ENCODE results near the gene CFAP46. TPM values are rescaled to one million over a fixed set of nuclear protein-coding genes. Genes with fewer than 3 reads are reported as not detected.

CFAP46 gene
- 1.1 TPM for total RNA-seq

- ATAC-seq (peak; percentile 60), DNase-seq (ENCODE audit: low spot score) (peak; percentile 75)
- intact Hi-C loops (cut with DNase I) = no loop called here
Observed at GRCh38 chr10:132942101-132943057, at the start of gene CFAP46. Gene CFAP46, minus strand, starts transcription at chr10:132942570. Its CDS starts 86 bp downstream, at chr10:132942484.

DNA sequence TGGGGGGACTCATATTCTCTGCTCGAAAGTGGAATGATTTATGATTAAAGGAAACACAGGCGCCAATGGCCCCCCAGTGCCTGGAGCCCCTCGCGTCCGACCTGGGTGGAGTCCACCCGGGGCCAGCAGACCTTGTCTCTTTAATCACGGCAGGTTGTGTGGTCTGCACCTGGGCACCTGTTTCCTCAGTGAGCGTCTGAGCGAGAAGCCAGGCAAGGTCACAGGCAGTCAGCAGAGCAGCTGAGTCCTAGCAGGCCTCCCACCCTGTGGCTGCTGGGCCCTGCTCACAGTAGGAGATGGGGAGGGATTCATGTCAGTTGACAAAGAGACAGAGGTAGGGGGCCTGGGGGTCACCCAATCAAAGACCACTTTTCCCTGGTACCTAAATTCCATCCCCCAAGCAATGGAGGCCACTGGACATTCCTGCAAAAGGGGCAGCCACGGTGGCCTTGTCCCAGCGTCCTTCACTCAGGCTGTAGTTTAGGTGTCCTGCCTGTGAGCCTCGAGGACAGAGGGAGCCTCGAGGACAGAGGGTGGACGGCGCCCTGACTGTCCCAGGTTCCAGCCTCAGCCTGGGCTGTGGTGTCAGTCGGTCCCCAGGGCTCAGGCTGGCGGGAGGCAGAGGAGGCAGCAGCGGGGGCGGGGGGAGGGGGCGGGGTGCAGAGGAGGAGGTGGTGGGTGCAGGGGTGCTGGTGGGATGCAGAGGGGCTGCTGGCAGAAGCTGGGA, 49.5 kb upstream of the CFAP46 start:
- ATAC-seq = no peak
- no peak for DNase-seq (ENCODE audit: low spot score)
- intact Hi-C loops (cut with DNase I) = no loop called here

GRCh38 chr10:132990684-132991545, 48.5 kb upstream of the CFAP46 start:
- no peak for ATAC-seq
- intact Hi-C loops (cut with DNase I) = no loop called here
- no peak for DNase-seq (ENCODE audit: low spot score)

DNA sequence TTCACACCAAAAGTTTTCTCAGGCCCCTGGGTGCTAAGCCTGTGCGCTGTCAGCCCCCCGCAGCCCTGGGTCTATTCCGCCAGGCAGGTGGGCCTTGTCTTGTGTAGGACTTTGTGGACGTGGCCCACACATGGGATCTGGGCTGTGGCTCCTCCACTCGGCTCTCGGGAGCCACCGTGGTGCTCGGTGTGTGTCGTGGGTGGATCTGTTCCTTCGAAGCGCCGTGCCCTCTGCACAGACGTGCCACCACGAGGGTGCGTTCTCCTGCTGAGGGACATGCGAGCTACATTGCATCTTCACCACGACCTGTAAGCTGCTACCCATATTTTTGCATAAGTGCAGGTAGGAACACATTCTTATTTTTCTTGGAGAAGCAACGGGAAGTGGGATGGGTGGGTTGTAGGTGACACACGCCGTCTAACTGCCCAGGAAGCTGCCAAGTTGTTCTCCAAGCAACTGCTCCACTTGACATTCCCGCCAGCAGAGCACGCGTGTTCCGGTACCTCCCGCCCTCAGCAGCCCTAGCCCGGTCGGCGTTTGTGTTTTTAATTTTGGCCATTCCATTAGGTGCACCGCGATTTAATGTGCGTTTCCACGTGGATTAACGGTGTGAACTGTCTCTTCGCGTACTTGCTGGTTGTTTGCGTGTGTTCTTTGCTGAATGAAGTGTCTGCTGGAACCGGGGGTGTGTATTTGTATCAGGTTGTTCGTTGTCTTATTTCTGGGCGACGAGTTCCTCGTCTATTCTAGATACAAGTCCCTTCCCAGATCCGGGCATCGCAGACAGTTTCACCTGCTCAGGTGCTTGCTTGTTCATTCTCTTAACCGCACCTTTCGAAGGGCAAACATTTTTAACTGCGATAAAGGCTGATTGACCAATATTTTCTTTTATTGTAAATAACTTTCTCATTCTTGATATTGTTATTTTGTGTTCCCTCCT, 47.4 kb upstream of the CFAP46 start:
- intact Hi-C loops (cut with DNase I) = no loop called here
- DNase-seq (ENCODE audit: low spot score) (no peak), ATAC-seq (no peak)

DNA sequence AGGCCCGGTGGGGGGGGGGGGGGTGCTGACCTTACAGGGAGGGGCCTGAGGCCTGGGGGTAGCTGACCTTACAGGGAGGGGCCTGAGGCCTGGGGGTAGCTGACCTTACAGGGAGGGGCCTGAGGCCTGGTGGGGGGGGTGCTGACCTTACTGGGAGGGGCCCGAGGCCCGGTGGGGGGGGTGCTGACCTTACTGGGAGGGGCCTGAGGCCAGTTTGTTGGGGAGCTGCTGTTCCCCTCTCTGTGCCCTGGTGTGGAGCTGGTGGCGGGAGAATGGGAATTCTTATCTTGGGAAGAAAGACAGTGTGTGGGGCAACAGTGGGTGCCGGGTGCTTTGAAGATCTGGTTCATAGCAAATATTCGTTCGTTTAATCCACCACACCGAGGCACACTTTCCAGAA, 46.6 kb upstream of the CFAP46 start:
- ATAC-seq (no peak), DNase-seq (ENCODE audit: low spot score) (no peak)
- intact Hi-C loops (cut with DNase I) = no loop called here

- no peak for DNase-seq (ENCODE audit: low spot score)
- intact Hi-C loops (cut with DNase I) = no loop called here
- peak; percentile 46 for ATAC-seq
Observed at GRCh38 chr10:132987671-132988571, 45.6 kb upstream of the CFAP46 start.

DNA sequence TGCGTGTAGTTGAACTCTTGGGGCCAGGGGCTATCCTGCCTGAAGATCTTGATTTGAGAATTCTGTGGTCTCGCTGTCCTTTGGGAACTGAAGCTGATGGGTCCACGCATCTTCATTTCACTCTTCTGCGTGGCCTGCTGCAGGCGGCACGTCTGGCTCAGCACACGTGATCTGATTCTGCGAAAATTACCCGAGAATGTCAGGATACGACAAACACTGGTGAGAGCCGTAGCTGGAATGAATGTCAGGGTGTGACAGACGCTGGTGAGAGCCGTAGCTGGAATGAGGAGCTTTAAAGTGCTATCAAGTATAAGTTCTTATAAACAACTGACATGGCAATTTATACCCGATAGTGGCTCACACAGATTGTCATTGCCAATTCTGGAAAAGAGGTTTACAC, 44.6 kb upstream of the CFAP46 start:
- DNase-seq (ENCODE audit: low spot score) (no peak), ATAC-seq (no peak)
- intact Hi-C loops (cut with DNase I) = no loop called here

DNA sequence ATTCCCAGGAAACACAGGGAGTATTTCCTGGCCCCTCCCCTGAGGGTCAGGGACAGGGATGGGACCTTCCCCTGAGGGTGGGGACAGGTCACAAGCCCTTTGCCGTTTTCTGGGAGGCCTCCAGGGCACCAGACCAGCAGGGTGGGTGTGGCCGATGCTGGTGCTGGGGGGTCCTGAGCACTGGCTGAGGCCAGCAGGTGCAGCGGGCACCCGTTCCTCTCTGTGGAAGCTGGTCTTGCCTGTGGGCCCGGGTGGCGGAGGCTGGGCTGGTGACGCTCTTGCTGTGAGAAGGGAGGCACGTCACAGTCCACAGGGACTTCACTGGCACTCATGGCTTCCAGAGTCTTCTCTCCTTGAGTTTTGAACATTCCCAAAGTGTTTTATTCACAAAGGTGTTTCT, 44.2 kb upstream of the CFAP46 start:
- ATAC-seq (no peak), DNase-seq (ENCODE audit: low spot score) (no peak)
- intact Hi-C loops (cut with DNase I) = no loop called here

DNA sequence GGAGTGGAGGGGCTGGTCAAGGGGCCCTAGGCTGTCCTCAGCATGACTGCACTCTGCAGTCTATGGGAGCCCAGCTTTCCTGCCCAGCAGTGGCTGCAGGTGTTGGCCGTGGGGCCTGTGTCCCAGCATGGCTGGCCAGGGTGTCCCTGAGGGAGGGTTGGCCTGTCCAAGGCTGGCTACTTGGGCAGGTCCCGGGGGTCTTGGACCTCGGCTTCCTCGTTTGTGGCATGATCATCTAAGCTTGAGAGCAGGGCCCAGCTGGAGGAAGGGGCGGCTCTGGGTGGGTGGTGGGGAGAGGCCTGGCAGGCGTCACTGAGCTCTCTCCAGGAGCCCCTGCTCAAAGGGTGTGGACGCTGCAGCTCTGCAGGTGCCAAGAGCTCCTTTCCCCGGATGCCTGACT, 43.7 kb upstream of the CFAP46 start:
- no peak for ATAC-seq
- intact Hi-C loops (cut with DNase I) = no loop called here

DNA sequence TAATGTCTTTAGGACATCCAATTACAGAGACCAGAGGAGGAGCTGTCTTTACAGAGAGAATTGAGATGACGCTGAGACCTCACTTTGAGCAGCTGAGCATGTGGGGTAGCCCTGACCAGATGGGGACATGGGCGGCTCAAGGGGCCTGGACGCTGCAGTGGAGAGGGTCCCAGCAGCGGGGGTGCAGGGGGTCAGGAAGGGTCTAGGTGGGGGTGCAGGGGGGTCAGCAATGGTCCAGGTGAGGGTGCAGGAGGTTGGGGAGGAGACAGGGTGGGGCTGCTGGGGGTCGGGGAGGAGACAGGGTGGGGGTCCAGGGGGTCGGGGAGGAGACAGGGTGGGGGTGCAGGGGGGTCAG, 43.2 kb upstream of the CFAP46 start:
- intact Hi-C loops (cut with DNase I) = no loop called here
- ATAC-seq (no peak), DNase-seq (ENCODE audit: low spot score) (no peak)

More for the DNA sequence above, 43.7 kb upstream of the CFAP46 start:
- no peak for DNase-seq (ENCODE audit: low spot score)

- ATAC-seq (peak; percentile 12), DNase-seq (ENCODE audit: low spot score) (no peak)
- intact Hi-C loops (cut with DNase I) = no loop called here
Observed at GRCh38 chr10:132984801-132985545, 42.6 kb upstream of the CFAP46 start.

GRCh38 chr10:132984008-132984295, 41.6 kb upstream of the CFAP46 start:
- ATAC-seq (no peak), DNase-seq (ENCODE audit: low spot score) (no peak)
- intact Hi-C loops (cut with DNase I) = no loop called here

DNA sequence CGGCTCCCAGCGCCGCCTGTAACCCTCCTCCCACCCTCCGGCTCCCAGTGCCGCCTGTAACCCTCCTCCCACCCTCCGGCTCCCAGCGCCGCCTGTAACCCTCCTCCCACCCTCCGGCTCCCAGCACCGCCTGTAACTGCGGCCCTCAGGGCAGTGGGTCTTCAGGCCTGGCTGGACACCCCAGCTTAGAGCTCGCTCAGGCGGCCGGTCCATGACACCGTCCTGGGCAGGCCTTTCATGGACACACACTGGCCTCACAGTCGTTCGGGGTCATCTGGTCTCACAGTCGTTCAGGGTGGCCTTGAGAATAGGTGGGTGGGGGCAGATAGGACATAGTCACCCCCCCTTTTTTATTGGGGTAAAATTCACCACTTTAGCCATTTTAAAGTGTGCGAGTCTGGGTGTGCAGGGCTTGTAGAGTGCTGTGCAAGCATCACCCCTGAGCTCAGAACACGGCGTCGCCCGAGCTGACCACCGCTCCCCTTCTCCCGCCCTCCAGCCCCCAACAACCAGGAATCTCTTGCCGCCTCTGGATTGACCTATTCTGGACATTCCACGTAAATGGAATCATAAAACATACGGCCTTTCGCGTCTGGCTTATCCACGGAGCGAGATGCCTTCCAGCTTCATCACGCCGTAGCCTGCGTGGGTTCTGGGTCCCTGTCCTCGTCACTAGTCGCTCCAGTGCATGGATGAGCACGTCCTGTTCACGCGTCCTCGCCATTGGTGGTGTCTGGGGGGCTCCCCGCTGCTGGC, 41.1 kb upstream of the CFAP46 start:
- ATAC-seq = no peak
- no peak for DNase-seq (ENCODE audit: low spot score)
- intact Hi-C loops (cut with DNase I) = no loop called here

DNA sequence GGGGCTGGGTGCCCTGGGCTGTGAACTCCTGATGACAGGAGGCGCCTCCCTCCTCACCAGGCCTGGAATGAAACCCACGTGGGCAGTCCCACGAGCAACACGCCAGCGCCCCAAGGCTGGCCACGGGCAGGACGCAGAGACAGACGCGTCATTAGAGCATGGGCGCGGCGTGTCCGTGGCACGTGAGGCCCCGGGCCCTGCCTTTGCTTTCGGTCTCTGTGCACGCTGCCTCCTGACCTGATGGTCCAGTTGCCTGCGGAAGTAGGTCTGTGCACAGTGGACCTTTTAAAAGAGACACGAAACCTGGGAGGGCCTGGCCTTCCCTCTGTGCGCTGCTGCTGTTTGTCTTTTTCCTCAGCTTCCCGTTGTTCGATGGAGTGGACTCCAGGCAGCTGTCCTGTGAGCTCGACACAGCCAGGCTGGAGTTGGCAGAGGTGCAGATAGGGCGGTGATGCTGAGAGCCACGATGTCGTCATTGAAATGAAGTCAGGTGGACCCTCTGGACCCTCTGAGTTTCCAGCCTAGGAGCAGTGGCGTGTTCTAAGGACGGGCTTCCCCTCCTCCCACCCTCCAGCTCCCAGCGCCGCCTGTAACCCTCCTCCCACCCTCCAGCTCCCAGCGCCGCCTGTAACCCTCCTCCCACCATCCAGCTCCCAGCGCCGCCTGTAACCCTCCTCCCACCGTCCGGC, 40.1 kb upstream of the CFAP46 start:
- ATAC-seq (peak; percentile 46), DNase-seq (ENCODE audit: low spot score) (no peak)
- intact Hi-C loops (cut with DNase I) = no loop called here

- intact Hi-C loops (cut with DNase I) = no loop called here
- DNase-seq (ENCODE audit: low spot score) = no peak
- ATAC-seq = no peak
Observed at GRCh38 chr10:132981746-132982145, 39.4 kb upstream of the CFAP46 start.

DNA sequence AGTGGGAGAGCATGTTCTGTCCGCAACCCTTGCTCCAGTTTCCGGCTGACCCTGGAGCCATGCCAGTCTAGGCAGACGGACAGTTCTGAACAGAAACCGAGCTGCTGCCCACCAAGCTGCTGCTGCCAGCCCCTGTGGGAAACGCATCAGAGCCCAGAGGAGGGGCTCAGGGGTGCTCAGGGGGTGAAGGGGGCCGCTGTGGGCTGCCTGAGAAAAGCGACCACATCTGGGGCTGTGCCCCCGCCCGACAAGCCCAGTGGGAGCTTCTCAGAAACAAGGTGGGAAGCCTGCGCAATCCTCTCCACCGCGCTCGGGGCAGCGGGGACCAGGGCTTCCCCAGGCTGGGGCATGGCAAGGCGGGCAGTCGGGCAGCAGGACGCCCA, 38.8 kb upstream of the CFAP46 start:
- intact Hi-C loops (cut with DNase I) = no loop called here
- DNase-seq (ENCODE audit: low spot score) (no peak), ATAC-seq (no peak)
